Neuronal stem cell (in vitro differentiated cells): ENCODE measurements around the gene ZSCAN10.

ENCODE experiments used
- DNase-seq: peaks from one replicate; pipeline ENCODE4 v3.0.0-alpha.2; 2013; ENCODE audit warnings: low spot score
- H2AFZ ChIP-seq: one replicate; pipeline ENCODE4 v1.6.1; 2013; ENCODE audit warnings: mild to moderate bottlenecking, low read length, inconsistent platforms
- H2AK5ac ChIP-seq: 2 replicates; pipeline ENCODE4 v1.6.1; 2013; ENCODE audit warnings: low read depth, mild to moderate bottlenecking, inconsistent platforms, low read length, moderate library complexity, mixed read lengths
- H2BK120ac ChIP-seq: 2 replicates; pipeline ENCODE4 v1.6.1; 2013; ENCODE audit warnings: low read depth, mild to moderate bottlenecking, inconsistent platforms, low read length, moderate library complexity, mixed read lengths
- H2BK12ac ChIP-seq: one replicate; pipeline ENCODE4 v1.6.1; 2013; ENCODE audit warnings: low read length, inconsistent platforms
- H2BK15ac ChIP-seq: 2 replicates; pipeline ENCODE4 v1.6.1; 2013; ENCODE audit warnings: mild to moderate bottlenecking, low read length, inconsistent platforms, mixed read lengths
- H2BK5ac ChIP-seq: one replicate; pipeline ENCODE4 v1.6.1; 2013; ENCODE audit warnings: inconsistent platforms, mild to moderate bottlenecking, low read length, moderate library complexity
- H3K14ac ChIP-seq: one replicate; pipeline ENCODE4 v1.6.1; 2013; ENCODE audit warnings: low read length, inconsistent platforms
- H3K18ac ChIP-seq: 2 replicates; pipeline ENCODE4 v1.6.1; 2013; ENCODE audit warnings: low read length, inconsistent platforms
- H3K23ac ChIP-seq: 2 replicates; pipeline ENCODE4 v1.6.1; 2013; ENCODE audit warnings: low read depth, mild to moderate bottlenecking, mixed read lengths, low read length, inconsistent platforms; ENCODE audit not compliant: poor library complexity
- H3K27ac ChIP-seq: replicated peaks from 3 replicates; pipeline ENCODE4 v1.5.1; 2013; ENCODE audit warnings: low read length, inconsistent platforms
- H3K27me3 ChIP-seq, 3 experiments: 2 replicates each; pipeline ENCODE4 v1.6.1; 2013; ENCODE audit warnings: low read length in 3 of 3, mild to moderate bottlenecking in 2 of 3, inconsistent platforms in 1 of 3, low read depth in 1 of 3, mixed read lengths in 1 of 3, moderate library complexity in 1 of 3; ENCODE audit not compliant: control insufficient read depth in 3 of 3, insufficient read depth in 3 of 3
- H3K36me3 ChIP-seq, 2 donors: replicated peaks in 1 of 2; 2 replicates each; pipeline ENCODE4 v1.6.1; 2013; ENCODE audit warnings: low read length in 2 of 2; ENCODE audit not compliant: control insufficient read depth in 2 of 2, insufficient read depth in 2 of 2
- H3K4ac ChIP-seq: 2 replicates; pipeline ENCODE4 v1.6.1; 2013; ENCODE audit warnings: inconsistent platforms, mild to moderate bottlenecking, low read length, moderate library complexity
- H3K4me1 ChIP-seq, 2 donors: 1 replicate in 1 of 2; 2 replicates in 1 of 2; pipeline ENCODE4 v1.6.1; 2013; ENCODE audit warnings: low read length in 2 of 2, low read depth in 1 of 2; ENCODE audit not compliant: control insufficient read depth in 2 of 2, insufficient read depth in 1 of 2
- H3K4me2 ChIP-seq: one replicate; pipeline ENCODE4 v1.6.1; 2013; ENCODE audit warnings: mild to moderate bottlenecking, low read length, inconsistent platforms; ENCODE audit not compliant: insufficient read depth, poor library complexity, severe bottlenecking
- H3K4me3 ChIP-seq, 2 donors: 2 replicates each; pipeline ENCODE4 v1.5.1; 2013; ENCODE audit warnings: low read length in 2 of 2, mild to moderate bottlenecking in 2 of 2, inconsistent platforms in 1 of 2, moderate library complexity in 1 of 2
- H3K79me1 ChIP-seq: one replicate; pipeline ENCODE4 v1.6.1; 2013; ENCODE audit warnings: low read depth, mild to moderate bottlenecking, inconsistent platforms, low read length, moderate library complexity
- H3K9ac ChIP-seq: one replicate; pipeline ENCODE4 v1.6.1; 2013; ENCODE audit warnings: mild to moderate bottlenecking, low read depth, low read length, inconsistent platforms; ENCODE audit not compliant: poor library complexity
- H3K9me3 ChIP-seq, 2 donors: replicated peaks in 1 of 2; 2 replicates each; pipeline versions ENCODE3 to v1.6.1; 2013; ENCODE audit warnings: low read length in 2 of 2, mild to moderate bottlenecking in 2 of 2, inconsistent platforms in 1 of 2, low read depth in 1 of 2, mixed read lengths in 1 of 2, moderate library complexity in 1 of 2; ENCODE audit not compliant: control insufficient read depth in 2 of 2, insufficient read depth in 1 of 2
- H4K8ac ChIP-seq: one replicate; pipeline ENCODE4 v1.6.1; 2013; ENCODE audit warnings: low read depth, mild to moderate bottlenecking, inconsistent platforms, low read length, moderate library complexity
- H4K91ac ChIP-seq: one replicate; pipeline ENCODE4 v1.6.1; 2013; ENCODE audit warnings: low read length, low read depth, mild to moderate bottlenecking, inconsistent platforms; ENCODE audit not compliant: poor library complexity
- WGBS, 2 donors: extraction: QIAGEN DNeasy Blood & Tissue Kit; methylation state at CpG; one replicate each; pipeline ENCODE4 v1.1.7; 2013; ENCODE audit warnings: missing lambda C conversion rate in 2 of 2, mixed read lengths in 1 of 2; ENCODE audit not compliant: insufficient read length in 2 of 2, insufficient replicate concordance in 1 of 2; ENCODE audit errors: extremely low coverage in 2 of 2; 5-methylcytosine and 5-hydroxymethylcytosine counted together

ZSCAN10 gene

DNA sequence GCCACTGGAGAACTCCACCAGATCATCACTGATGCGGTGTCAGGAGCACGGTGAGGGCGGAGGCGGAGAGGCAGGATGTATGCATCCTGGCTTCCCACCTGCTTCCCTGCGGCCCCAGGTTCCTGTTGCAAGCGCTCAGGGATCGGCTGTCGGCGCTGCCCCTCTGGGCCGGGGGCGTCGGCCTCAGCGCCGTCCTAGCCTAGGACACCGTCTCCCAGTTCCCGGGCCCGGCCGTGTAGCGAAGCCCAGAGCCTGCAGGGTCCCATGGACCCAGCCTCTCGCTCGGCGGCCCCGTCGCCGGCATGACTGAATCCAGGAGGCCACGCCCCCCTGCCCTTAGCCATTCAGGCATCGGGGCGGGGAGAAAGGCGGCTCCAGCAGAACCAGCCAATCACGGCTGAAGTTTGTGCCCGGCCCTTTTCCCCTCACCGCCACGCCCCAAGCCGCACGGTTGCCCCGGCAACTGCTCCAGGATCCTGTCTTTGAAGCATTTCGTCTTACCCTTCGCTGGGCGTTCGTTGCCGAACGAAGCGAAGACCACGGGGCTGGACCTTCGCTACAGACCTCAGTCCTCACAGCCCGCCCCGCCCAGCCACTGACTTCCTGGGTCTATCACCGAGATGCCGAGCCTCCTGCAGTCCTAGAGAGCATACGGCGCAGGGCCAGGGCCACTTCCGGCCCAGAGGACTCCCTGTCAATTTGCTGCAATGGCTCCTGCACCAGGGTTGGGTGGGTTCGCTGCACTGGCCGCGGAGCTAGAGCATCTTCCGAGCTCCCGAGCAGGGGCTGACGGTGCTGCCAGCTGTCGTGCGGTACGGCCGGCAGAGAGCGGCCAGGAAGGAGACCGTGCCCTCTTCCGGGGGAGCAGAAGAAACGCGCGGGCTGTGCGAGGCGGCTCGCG is 25.1 kb upstream of the ZSCAN10 start:
- H3K27me3 ChIP-seq: no peaks in the 10 kb centered on the region
- peak overlapping the region; percentile 94 for H3K23ac ChIP-seq
- H2AFZ ChIP-seq: peak overlapping the region; percentile 92
- DNase-seq: peak; percentile 98
- peaks cover 4 to 6% of the 10 kb centered on the region in 2 donors for H3K4me1 ChIP-seq
- H2BK12ac ChIP-seq: no peak overlapping the region
- H3K9me3 ChIP-seq: no peaks in the 10 kb centered on the region
- peak overlapping the region; percentile 80 for H3K4me3 ChIP-seq
- no peak overlapping the region for H3K4ac ChIP-seq
- no peak overlapping the region for H2BK5ac ChIP-seq
- peak overlapping the region; percentile 76 for H2AK5ac ChIP-seq
- peak overlapping the region; percentile 49 for H3K14ac ChIP-seq
- peak overlapping the region; percentile 91 for H3K18ac ChIP-seq
- H4K8ac ChIP-seq: no peak overlapping the region
- peaks cover 2% of the 10 kb centered on the region for H3K79me1 ChIP-seq
- no peak overlapping the region for H4K91ac ChIP-seq
- H3K9ac ChIP-seq: peak overlapping the region; percentile 93
- H2BK15ac ChIP-seq: no peak overlapping the region
- peaks cover 25 to 53% of the 10 kb centered on the region in 2 donors for H3K36me3 ChIP-seq
- peak overlapping the region; percentile 83 for H3K27ac ChIP-seq
- peak overlapping the region; percentile 99 for H3K4me2 ChIP-seq
- peak overlapping the region; percentile 36 for H2BK120ac ChIP-seq
- WGBS, 2 donors: no CpG with 5 or more reads among the region's 72 CpGs

DNA sequence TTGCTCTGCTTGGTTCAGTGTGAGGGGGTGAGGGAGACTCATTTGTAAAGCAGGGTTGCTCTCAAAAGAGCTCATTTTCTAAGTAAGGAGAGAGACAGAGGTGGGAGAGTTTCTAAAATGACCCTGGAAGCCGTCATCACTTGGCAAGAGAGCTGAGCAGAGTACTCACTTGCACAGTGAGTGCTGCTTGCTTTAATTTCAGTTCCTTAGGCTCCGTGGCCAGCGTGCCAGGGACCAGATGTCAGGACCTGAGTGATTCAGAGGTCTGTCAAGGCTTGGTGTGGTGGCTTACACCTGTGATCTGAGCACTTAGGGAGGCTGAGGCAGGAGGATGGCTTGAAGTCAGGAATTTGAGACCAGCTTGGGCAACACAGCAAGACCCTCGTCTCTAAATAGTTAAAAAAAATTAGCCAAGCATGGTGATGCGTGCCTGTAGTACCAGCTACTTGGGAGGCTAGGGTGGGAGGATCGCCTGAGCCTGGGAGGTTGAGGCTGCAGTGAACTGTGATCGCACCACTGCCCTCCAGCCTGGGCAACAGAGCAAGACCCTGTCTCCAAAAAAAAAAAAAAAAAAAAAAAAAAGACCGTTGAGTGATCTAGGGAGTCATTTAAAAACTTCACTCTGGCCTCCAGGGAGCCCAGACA is 24.0 kb upstream of the ZSCAN10 start:
- Histone ChIP-seq H3K4ac (no peak overlapping the region), H3K9me3 (no peaks in the 10 kb centered on the region), H2BK15ac (no peak overlapping the region), H3K23ac (no peak overlapping the region), H3K4me2 (no peak overlapping the region), H3K79me1 (peaks cover 3% of the 10 kb centered on the region), H3K36me3 (peaks cover 25 to 53% of the 10 kb centered on the region in 2 donors), H3K18ac (no peak overlapping the region), H4K8ac (no peak overlapping the region), H3K27me3 (no peaks in the 10 kb centered on the region), H3K27ac (no peak overlapping the region), H3K9ac (no peak overlapping the region), H3K4me3 (no peak overlapping the region), H3K4me1 (peaks cover 2 to 6% of the 10 kb centered on the region in 2 donors), H2AK5ac (no peak overlapping the region), H2BK5ac (no peak overlapping the region), H4K91ac (no peak overlapping the region), H2AFZ (no peak overlapping the region), H2BK12ac (no peak overlapping the region), H3K14ac (no peak overlapping the region), H2BK120ac (no peak overlapping the region)
- WGBS, 2 donors: no CpG with 5 or more reads among the region's 8 CpGs
- no peak for DNase-seq

DNA sequence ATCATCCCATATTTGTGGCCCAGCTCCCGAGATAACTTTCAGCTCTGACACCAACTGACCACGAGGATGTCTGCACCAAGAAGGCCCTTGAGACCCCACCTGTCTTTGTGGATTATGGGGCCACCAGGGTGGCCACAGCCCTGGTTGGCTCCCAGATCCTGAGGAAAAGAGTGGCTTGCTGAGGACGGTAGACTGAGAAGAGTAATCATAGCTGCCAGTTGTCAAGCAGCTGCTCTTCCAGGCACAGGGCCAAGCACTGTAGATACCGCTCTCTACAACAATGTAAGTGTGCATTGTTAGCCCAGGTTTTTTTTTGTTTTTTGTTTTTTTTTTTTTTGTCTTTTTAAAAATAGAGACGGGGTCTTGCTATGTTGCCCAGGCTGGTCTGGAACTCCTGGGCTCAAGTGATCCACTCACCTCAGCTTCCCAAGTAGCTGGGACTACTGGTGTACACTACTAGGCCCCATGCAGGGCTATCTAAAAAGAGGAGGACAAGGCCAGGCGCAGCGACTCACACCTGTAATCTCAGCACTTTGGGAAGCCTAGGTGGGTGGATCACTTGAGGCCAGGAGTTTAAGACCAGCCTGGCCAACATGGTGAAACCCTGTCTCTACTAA is 22.9 kb upstream of the ZSCAN10 start:
- no CpG with 5 or more reads among the region's 7 CpGs for WGBS, 2 donors
- Histone ChIP-seq H3K14ac (no peak overlapping the region), H3K4me3 (no peak overlapping the region), H2BK12ac (no peak overlapping the region), H3K4ac (no peak overlapping the region), H3K36me3 (peaks cover 22 to 50% of the 10 kb centered on the region in 2 donors), H3K18ac (no peak overlapping the region), H3K9ac (no peak overlapping the region), H2BK5ac (no peak overlapping the region), H3K4me1 (peaks cover 0 to 6% of the 10 kb centered on the region in 2 donors), H4K8ac (no peak overlapping the region), H3K4me2 (no peak overlapping the region), H2AK5ac (no peak overlapping the region), H3K27ac (no peak overlapping the region), H2BK120ac (no peak overlapping the region), H2BK15ac (no peak overlapping the region), H4K91ac (no peak overlapping the region), H3K23ac (no peak overlapping the region), H2AFZ (no peak overlapping the region), H3K9me3 (no peaks in the 10 kb centered on the region), H3K27me3 (no peaks in the 10 kb centered on the region), H3K79me1 (peaks cover 3% of the 10 kb centered on the region)
- DNase-seq: no peak

DNA sequence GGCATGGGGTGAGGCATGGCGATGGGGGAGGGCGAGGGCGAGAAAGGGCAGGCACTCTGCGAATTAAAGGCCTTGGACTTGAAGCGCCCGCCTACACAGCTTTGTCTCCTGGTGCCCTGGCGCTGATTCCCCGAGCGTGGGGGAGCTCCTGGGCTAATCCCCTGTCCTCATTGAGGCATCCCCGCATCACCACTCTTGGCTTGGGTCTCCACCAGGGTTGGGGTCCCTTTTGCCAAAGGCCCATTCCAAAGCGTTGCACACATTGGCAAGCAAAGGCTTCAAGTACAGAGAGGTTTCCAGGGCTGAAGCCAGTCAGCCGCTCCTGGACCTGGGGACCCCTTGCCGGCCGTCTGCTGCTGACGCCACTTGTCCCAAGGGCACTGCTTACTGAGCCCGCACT is 21.3 kb upstream of the ZSCAN10 start:
- H3K18ac ChIP-seq: no peak overlapping the region
- peaks cover 3% of the 10 kb centered on the region for H3K79me1 ChIP-seq
- no peak overlapping the region for H2AK5ac ChIP-seq
- DNase-seq: no peak
- WGBS, 2 donors: no CpG with 5 or more reads among the region's 16 CpGs
- no peak overlapping the region for H4K8ac ChIP-seq
- no peak overlapping the region for H3K27ac ChIP-seq
- H2BK120ac ChIP-seq: no peak overlapping the region
- H3K4me1 ChIP-seq: peaks cover 0 to 6% of the 10 kb centered on the region in 2 donors
- no peak overlapping the region for H3K23ac ChIP-seq
- no peak overlapping the region for H2BK5ac ChIP-seq
- no peak overlapping the region for H3K4me3 ChIP-seq
- no peaks in the 10 kb centered on the region for H3K27me3 ChIP-seq
- H2BK15ac ChIP-seq: no peak overlapping the region
- H3K4me2 ChIP-seq: no peak overlapping the region
- no peak overlapping the region for H3K4ac ChIP-seq
- H3K9me3 ChIP-seq: no peaks in the 10 kb centered on the region
- no peak overlapping the region for H4K91ac ChIP-seq
- H3K14ac ChIP-seq: no peak overlapping the region
- peaks cover 28 to 49% of the 10 kb centered on the region in 2 donors for H3K36me3 ChIP-seq
- H2AFZ ChIP-seq: no peak overlapping the region
- H3K9ac ChIP-seq: no peak overlapping the region
- no peak overlapping the region for H2BK12ac ChIP-seq
